Neuronal stem cell (in vitro differentiated cells): Measurements from ENCODE around the gene ISG20L2.

ENCODE experiments used
- DNase-seq: peaks from one replicate; pipeline ENCODE4 v3.0.0-alpha.2; 2013; ENCODE audit warnings: low spot score
- H2AFZ ChIP-seq: one replicate; pipeline ENCODE4 v1.6.1; 2013; ENCODE audit warnings: mild to moderate bottlenecking, low read length, inconsistent platforms
- H2AK5ac ChIP-seq: 2 replicates; pipeline ENCODE4 v1.6.1; 2013; ENCODE audit warnings: low read depth, mild to moderate bottlenecking, inconsistent platforms, low read length, moderate library complexity, mixed read lengths
- H2BK120ac ChIP-seq: 2 replicates; pipeline ENCODE4 v1.6.1; 2013; ENCODE audit warnings: low read depth, mild to moderate bottlenecking, inconsistent platforms, low read length, moderate library complexity, mixed read lengths
- H2BK12ac ChIP-seq: one replicate; pipeline ENCODE4 v1.6.1; 2013; ENCODE audit warnings: low read length, inconsistent platforms
- H2BK15ac ChIP-seq: 2 replicates; pipeline ENCODE4 v1.6.1; 2013; ENCODE audit warnings: mild to moderate bottlenecking, low read length, inconsistent platforms, mixed read lengths
- H2BK5ac ChIP-seq: one replicate; pipeline ENCODE4 v1.6.1; 2013; ENCODE audit warnings: inconsistent platforms, mild to moderate bottlenecking, low read length, moderate library complexity
- H3K14ac ChIP-seq: one replicate; pipeline ENCODE4 v1.6.1; 2013; ENCODE audit warnings: low read length, inconsistent platforms
- H3K18ac ChIP-seq: 2 replicates; pipeline ENCODE4 v1.6.1; 2013; ENCODE audit warnings: low read length, inconsistent platforms
- H3K23ac ChIP-seq: 2 replicates; pipeline ENCODE4 v1.6.1; 2013; ENCODE audit warnings: low read depth, mild to moderate bottlenecking, mixed read lengths, low read length, inconsistent platforms; ENCODE audit not compliant: poor library complexity
- H3K27ac ChIP-seq: replicated peaks from 3 replicates; pipeline ENCODE4 v1.5.1; 2013; ENCODE audit warnings: low read length, inconsistent platforms
- H3K27me3 ChIP-seq, 3 experiments: 2 replicates each; pipeline ENCODE4 v1.6.1; 2013; ENCODE audit warnings: low read length in 3 of 3, mild to moderate bottlenecking in 2 of 3, inconsistent platforms in 1 of 3, low read depth in 1 of 3, mixed read lengths in 1 of 3, moderate library complexity in 1 of 3; ENCODE audit not compliant: control insufficient read depth in 3 of 3, insufficient read depth in 3 of 3
- H3K36me3 ChIP-seq, 2 donors: replicated peaks in 1 of 2; 2 replicates each; pipeline ENCODE4 v1.6.1; 2013; ENCODE audit warnings: low read length in 2 of 2; ENCODE audit not compliant: control insufficient read depth in 2 of 2, insufficient read depth in 2 of 2
- H3K4ac ChIP-seq: 2 replicates; pipeline ENCODE4 v1.6.1; 2013; ENCODE audit warnings: inconsistent platforms, mild to moderate bottlenecking, low read length, moderate library complexity
- H3K4me1 ChIP-seq, 2 donors: 1 replicate in 1 of 2; 2 replicates in 1 of 2; pipeline ENCODE4 v1.6.1; 2013; ENCODE audit warnings: low read length in 2 of 2, low read depth in 1 of 2; ENCODE audit not compliant: control insufficient read depth in 2 of 2, insufficient read depth in 1 of 2
- H3K4me2 ChIP-seq: one replicate; pipeline ENCODE4 v1.6.1; 2013; ENCODE audit warnings: mild to moderate bottlenecking, low read length, inconsistent platforms; ENCODE audit not compliant: insufficient read depth, poor library complexity, severe bottlenecking
- H3K4me3 ChIP-seq, 2 donors: 2 replicates each; pipeline ENCODE4 v1.5.1; 2013; ENCODE audit warnings: low read length in 2 of 2, mild to moderate bottlenecking in 2 of 2, inconsistent platforms in 1 of 2, moderate library complexity in 1 of 2
- H3K79me1 ChIP-seq: one replicate; pipeline ENCODE4 v1.6.1; 2013; ENCODE audit warnings: low read depth, mild to moderate bottlenecking, inconsistent platforms, low read length, moderate library complexity
- H3K9ac ChIP-seq: one replicate; pipeline ENCODE4 v1.6.1; 2013; ENCODE audit warnings: mild to moderate bottlenecking, low read depth, low read length, inconsistent platforms; ENCODE audit not compliant: poor library complexity
- H3K9me3 ChIP-seq, 2 donors: replicated peaks in 1 of 2; 2 replicates each; pipeline versions ENCODE3 to v1.6.1; 2013; ENCODE audit warnings: low read length in 2 of 2, mild to moderate bottlenecking in 2 of 2, inconsistent platforms in 1 of 2, low read depth in 1 of 2, mixed read lengths in 1 of 2, moderate library complexity in 1 of 2; ENCODE audit not compliant: control insufficient read depth in 2 of 2, insufficient read depth in 1 of 2
- H4K8ac ChIP-seq: one replicate; pipeline ENCODE4 v1.6.1; 2013; ENCODE audit warnings: low read depth, mild to moderate bottlenecking, inconsistent platforms, low read length, moderate library complexity
- H4K91ac ChIP-seq: one replicate; pipeline ENCODE4 v1.6.1; 2013; ENCODE audit warnings: low read length, low read depth, mild to moderate bottlenecking, inconsistent platforms; ENCODE audit not compliant: poor library complexity
- WGBS, 2 donors: extraction: QIAGEN DNeasy Blood & Tissue Kit; methylation state at CpG; one replicate each; pipeline ENCODE4 v1.1.7; 2013; ENCODE audit warnings: missing lambda C conversion rate in 2 of 2, mixed read lengths in 1 of 2; ENCODE audit not compliant: insufficient read length in 2 of 2, insufficient replicate concordance in 1 of 2; ENCODE audit errors: extremely low coverage in 2 of 2; 5-methylcytosine and 5-hydroxymethylcytosine counted together

Gene ISG20L2

DNA sequence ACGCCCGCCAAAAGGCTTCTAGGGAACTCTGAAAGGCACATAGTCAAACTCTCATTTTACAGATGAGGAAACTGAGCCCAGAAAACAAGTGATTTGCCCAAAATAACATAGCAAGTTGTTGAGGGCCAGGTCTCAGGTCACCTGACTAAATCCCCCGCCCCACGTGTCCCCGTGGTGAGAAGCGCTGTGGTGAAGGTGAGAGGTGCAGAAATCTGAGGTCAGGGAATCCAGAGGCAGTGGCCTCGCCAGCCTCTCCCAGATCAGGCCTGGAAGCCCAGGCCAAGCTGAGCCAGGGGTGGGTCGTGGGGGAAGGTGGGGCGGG lies 17.8 kb upstream of the ISG20L2 start:
- H2AK5ac ChIP-seq: peak overlapping the region; percentile 42
- no peak for DNase-seq
- no peak overlapping the region for H2BK120ac ChIP-seq
- peak overlapping the region in 1 of 2 donors; percentile 59 for H3K4me3 ChIP-seq
- H4K8ac ChIP-seq: no peak overlapping the region
- no peak overlapping the region for H2BK12ac ChIP-seq
- H2AFZ ChIP-seq: no peak overlapping the region
- peak overlapping the region; percentile 74 for H3K4me2 ChIP-seq
- no peak overlapping the region for H3K9ac ChIP-seq
- H3K27me3 ChIP-seq: no peaks in the 10 kb centered on the region
- peak overlapping the region; percentile 94 for H3K18ac ChIP-seq
- H3K79me1 ChIP-seq: peaks cover 7% of the 10 kb centered on the region
- peaks cover 24 to 59% of the 10 kb centered on the region in 2 donors for H3K36me3 ChIP-seq
- peak overlapping the region; percentile 26 for H3K23ac ChIP-seq
- H3K9me3 ChIP-seq: no peaks in the 10 kb centered on the region
- no peak overlapping the region for H3K14ac ChIP-seq
- peak overlapping the region; percentile 100 for H2BK5ac ChIP-seq
- H3K27ac ChIP-seq: peak overlapping the region; percentile 100
- H4K91ac ChIP-seq: no peak overlapping the region
- peaks cover 35 to 46% of the 10 kb centered on the region in 2 donors for H3K4me1 ChIP-seq
- H2BK15ac ChIP-seq: no peak overlapping the region
- no peak overlapping the region for H3K4ac ChIP-seq
- no CpG with 5 or more reads among the region's 9 CpGs for WGBS, 2 donors

DNA sequence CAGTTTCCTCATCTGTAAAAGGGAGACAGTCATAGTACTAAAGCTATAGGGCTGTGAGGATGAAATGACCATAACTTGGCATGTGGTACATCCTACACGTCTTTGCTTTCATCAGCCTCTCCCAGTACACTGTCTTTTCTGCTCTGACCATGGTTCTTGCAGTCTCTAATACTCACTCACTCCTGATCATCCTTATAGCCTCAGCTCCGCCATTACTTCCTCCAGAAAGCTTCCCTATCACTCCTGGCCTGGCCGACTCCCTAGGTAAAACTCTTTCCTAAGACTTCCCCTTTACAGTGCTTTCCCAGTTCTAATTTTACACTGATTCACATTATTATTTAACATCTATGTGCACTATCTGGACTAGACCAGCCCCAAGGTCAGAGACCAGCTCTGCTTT lies 17.3 kb upstream of the ISG20L2 start:
- Histone ChIP-seq H3K27ac (peak overlapping the region; percentile 100), H3K4me1 (peaks cover 36 to 47% of the 10 kb centered on the region in 2 donors)
- WGBS, 2 donors: no CpG with 5 or more reads among the region's 3 CpGs

DNA sequence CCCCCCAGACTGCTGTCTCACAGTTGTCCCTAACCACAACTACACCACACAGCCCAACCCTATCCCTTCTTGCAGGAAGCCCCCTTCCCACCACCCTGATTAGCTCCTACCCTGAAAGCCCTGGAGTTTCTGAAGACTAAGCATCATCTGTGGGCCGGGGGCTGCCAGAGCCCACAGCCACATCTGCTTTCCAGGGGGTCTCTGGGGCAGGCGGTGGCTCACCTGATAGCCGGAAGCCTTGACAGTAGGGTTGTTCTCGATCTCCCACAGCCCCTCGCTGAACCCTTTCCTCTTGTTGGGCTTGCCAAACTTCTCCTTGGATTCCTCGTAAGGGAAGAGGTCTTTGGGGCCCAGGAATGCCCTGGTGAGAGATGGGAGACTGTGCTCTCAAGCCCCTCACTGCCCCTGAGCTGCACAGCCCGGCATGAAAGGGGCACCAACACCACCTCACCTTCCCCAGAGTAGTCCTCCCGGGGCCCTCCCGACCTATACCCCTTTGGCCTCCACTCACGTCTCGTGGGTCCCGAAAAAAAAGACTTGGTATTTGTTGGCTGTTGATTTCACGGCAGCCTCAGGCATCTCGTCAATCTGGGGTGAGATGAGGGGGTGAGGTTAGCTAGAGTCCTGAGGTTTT lies 16.3 kb upstream of the ISG20L2 start:
- Histone ChIP-seq H3K36me3 (peaks cover 24 to 57% of the 10 kb centered on the region in 2 donors), H2BK15ac (no peak overlapping the region), H3K14ac (no peak overlapping the region), H3K18ac (no peak overlapping the region), H2BK5ac (no peak overlapping the region), H3K27ac (peak overlapping the region; percentile 18), H2BK12ac (no peak overlapping the region), H3K9ac (peak overlapping the region; percentile 52), H3K27me3 (no peaks in the 10 kb centered on the region), H2AFZ (no peak overlapping the region), H2AK5ac (peak overlapping the region; percentile 0), H4K91ac (no peak overlapping the region), H3K4ac (no peak overlapping the region), H3K23ac (no peak overlapping the region), H2BK120ac (no peak overlapping the region), H3K9me3 (no peaks in the 10 kb centered on the region), H4K8ac (no peak overlapping the region), H3K4me1 (peaks cover 38 to 52% of the 10 kb centered on the region in 2 donors), H3K79me1 (peaks cover 7% of the 10 kb centered on the region), H3K4me2 (no peak overlapping the region), H3K4me3 (no peak overlapping the region)
- DNase-seq: no peak
- no CpG with 5 or more reads among the region's 14 CpGs for WGBS, 2 donors

More for the DNA sequence above, 17.3 kb upstream of the ISG20L2 start:
- Histone ChIP-seq H3K23ac (no peak overlapping the region), H3K27me3 (no peaks in the 10 kb centered on the region), H4K8ac (no peak overlapping the region), H3K9me3 (no peaks in the 10 kb centered on the region), H2BK120ac (no peak overlapping the region), H3K79me1 (peaks cover 7% of the 10 kb centered on the region), H3K4ac (no peak overlapping the region), H3K4me3 (peak overlapping the region in 1 of 2 donors; percentile 59), H2AK5ac (peak overlapping the region; percentile 42), H4K91ac (no peak overlapping the region), H2BK5ac (peak overlapping the region; percentile 100), H2AFZ (no peak overlapping the region), H3K9ac (no peak overlapping the region), H3K36me3 (peaks cover 24 to 59% of the 10 kb centered on the region in 2 donors), H2BK12ac (no peak overlapping the region), H3K14ac (no peak overlapping the region), H3K18ac (peak overlapping the region; percentile 94), H2BK15ac (no peak overlapping the region), H3K4me2 (peak overlapping the region; percentile 74)
- DNase-seq: no peak

DNA sequence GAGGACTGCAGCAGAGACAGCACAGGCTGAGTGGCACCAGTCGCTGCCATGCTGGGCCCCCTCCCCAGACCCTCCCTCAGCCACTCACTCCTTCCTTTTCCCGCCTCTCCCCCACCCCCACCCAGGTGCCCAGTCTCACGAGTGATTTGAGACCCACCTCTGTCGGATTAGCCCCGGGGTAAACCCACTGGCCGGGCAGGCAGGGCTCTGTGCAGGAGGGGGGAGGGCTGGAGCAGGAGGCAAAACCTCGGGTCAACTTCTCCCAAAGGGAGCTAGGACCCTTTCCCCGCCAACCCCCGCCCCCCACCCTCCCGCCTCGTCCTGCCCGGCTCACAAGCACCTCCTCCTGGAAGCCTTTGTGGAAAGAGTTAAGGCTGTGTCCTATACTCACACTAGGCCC lies 15.8 kb upstream of the ISG20L2 start:
- no peak overlapping the region for H3K14ac ChIP-seq
- no peak overlapping the region for H2BK15ac ChIP-seq
- H4K91ac ChIP-seq: no peak overlapping the region
- no peak overlapping the region for H2BK120ac ChIP-seq
- H3K9ac ChIP-seq: no peak overlapping the region
- peaks cover 34 to 46% of the 10 kb centered on the region in 2 donors for H3K4me1 ChIP-seq
- no peak overlapping the region for H3K4me3 ChIP-seq
- H3K23ac ChIP-seq: no peak overlapping the region
- H3K4ac ChIP-seq: no peak overlapping the region
- H3K79me1 ChIP-seq: peaks cover 7% of the 10 kb centered on the region
- no peak overlapping the region for H2AFZ ChIP-seq
- no peak overlapping the region for H3K4me2 ChIP-seq
- no peaks in the 10 kb centered on the region for H3K27me3 ChIP-seq
- no peak overlapping the region for H3K27ac ChIP-seq
- H4K8ac ChIP-seq: no peak overlapping the region
- H3K9me3 ChIP-seq: no peaks in the 10 kb centered on the region
- H3K18ac ChIP-seq: no peak overlapping the region
- DNase-seq: no peak
- no CpG with 5 or more reads among the region's 12 CpGs for WGBS, 2 donors
- H2BK5ac ChIP-seq: no peak overlapping the region
- no peak overlapping the region for H2BK12ac ChIP-seq
- no peak overlapping the region for H2AK5ac ChIP-seq
- H3K36me3 ChIP-seq: peaks cover 24 to 52% of the 10 kb centered on the region in 2 donors
